Measurements from ENCODE around the gene JARID2. TPM values are rescaled to one million over a fixed set of nuclear protein-coding genes. Genes with fewer than 3 reads are reported as not detected.

Gene JARID2
- polyA plus RNA-seq, 1 experiment = 6.1 TPM

GRCh38 chr6:15444081-15444731 lies 198.3 kb downstream of the JARID2 start:
- ChIA-PET POLR2A (no interaction called here), CTCF (interaction anchor here (0.8 to 3.3 kb wide), 3 partner anchors 13 to 197 kb away, joined by 3 to 8 read pairs (median 4); no protein-coding TSS in a partner anchor)
- Histone ChIP-seq H3K27me3 (ENCODE audit: control insufficient read depth, insufficient read depth, low read length) (no peaks in the 10 kb centered on the region), H3K36me3 (ENCODE audit: control insufficient read depth, insufficient read depth, low read length) (no peaks in the 10 kb centered on the region), H3K4me3 (ENCODE audit: low read depth, low read length) (no peak overlapping the region)
- DNase-seq (ENCODE audit: low read depth) = no peak
- TF ChIP-seq, protein P1, sequence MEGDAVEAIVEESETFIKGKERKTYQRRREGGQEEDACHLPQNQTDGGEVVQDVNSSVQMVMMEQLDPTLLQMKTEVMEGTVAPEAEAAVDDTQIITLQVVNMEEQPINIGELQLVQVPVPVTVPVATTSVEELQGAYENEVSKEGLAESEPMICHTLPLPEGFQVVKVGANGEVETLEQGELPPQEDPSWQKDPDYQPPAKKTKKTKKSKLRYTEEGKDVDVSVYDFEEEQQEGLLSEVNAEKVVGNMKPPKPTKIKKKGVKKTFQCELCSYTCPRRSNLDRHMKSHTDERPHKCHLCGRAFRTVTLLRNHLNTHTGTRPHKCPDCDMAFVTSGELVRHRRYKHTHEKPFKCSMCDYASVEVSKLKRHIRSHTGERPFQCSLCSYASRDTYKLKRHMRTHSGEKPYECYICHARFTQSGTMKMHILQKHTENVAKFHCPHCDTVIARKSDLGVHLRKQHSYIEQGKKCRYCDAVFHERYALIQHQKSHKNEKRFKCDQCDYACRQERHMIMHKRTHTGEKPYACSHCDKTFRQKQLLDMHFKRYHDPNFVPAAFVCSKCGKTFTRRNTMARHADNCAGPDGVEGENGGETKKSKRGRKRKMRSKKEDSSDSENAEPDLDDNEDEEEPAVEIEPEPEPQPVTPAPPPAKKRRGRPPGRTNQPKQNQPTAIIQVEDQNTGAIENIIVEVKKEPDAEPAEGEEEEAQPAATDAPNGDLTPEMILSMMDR (IDR thresholded peaks at IDR 0.05; ENCODE audit: insufficient read depth, low read depth, low read length) = no peak

- Histone ChIP-seq H3K36me3 (ENCODE audit: control insufficient read depth, insufficient read depth, low read length) (no peaks in the 10 kb centered on the region), H3K4me3 (ENCODE audit: low read depth, low read length) (no peak overlapping the region), H3K27me3 (ENCODE audit: control insufficient read depth, insufficient read depth, low read length) (no peaks in the 10 kb centered on the region)
- CTCF ChIA-PET = interaction anchor here (0.8 to 3.3 kb wide), 4 partner anchors 13 to 197 kb away, joined by 3 to 8 read pairs (median 4); no protein-coding TSS in a partner anchor
- TF ChIP-seq, protein P1 (IDR thresholded peaks at IDR 0.05; ENCODE audit: insufficient read depth, low read depth, low read length) = no peak
- POLR2A ChIA-PET = no interaction called here
- no peak for DNase-seq (ENCODE audit: low read depth)
Observed at GRCh38 chr6:15444881-15445280, 199.0 kb downstream of the JARID2 start.

DNA sequence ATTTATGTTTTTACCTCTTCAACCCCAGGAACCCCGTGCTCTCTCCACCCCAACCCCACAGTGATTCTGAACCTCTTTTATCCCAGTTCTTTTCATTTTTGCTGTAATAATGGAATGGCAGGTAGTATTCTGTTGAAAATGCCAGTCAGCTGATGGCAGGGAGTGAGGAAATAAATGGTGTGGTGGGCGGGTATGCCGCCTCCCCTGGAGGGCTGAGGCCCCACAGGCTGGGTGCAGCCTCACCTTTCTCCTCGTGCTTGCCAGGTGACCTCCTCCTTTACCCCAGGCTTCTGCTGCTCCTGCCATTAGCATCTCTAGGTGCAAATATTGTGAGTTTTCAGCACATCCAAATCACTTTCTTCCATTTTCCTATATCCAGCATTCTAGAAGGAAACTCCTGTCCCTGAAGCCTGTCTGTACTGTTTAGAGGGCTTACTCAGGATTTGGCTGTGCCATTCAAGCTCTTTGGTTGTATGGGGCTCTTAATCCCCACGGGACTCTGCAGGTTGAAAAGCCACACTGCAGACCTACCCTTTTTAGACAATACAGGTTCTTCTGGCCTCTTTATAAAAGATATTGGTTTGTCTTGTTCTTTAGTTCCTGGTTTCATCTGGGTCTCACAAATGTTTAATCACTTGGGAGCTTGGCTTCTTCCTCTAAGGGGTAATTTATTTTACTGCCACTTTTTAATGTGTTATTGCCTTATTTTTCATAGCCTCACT lies 201.8 kb downstream of the JARID2 start:
- ChIA-PET CTCF (no interaction called here), POLR2A (no interaction called here)
- Histone ChIP-seq H3K27me3 (ENCODE audit: control insufficient read depth, insufficient read depth, low read length) (no peaks in the 10 kb centered on the region), H3K36me3 (ENCODE audit: control insufficient read depth, insufficient read depth, low read length) (no peaks in the 10 kb centered on the region), H3K4me3 (ENCODE audit: low read depth, low read length) (no peak overlapping the region)
- no peak for DNase-seq (ENCODE audit: low read depth)
- TF ChIP-seq, protein P1 (IDR thresholded peaks at IDR 0.05; ENCODE audit: insufficient read depth, low read depth, low read length) = no peak

GRCh38 chr6:15449011-15449410 lies 203.1 kb downstream of the JARID2 start:
- no peak for DNase-seq (ENCODE audit: low read depth)
- TF ChIP-seq, protein P1 (IDR thresholded peaks at IDR 0.05; ENCODE audit: insufficient read depth, low read depth, low read length) = no peak
- POLR2A ChIA-PET = no interaction called here
- Histone ChIP-seq H3K4me3 (ENCODE audit: low read depth, low read length) (no peak overlapping the region), H3K27me3 (ENCODE audit: control insufficient read depth, insufficient read depth, low read length) (no peaks in the 10 kb centered on the region), H3K36me3 (ENCODE audit: control insufficient read depth, insufficient read depth, low read length) (no peaks in the 10 kb centered on the region)
- CTCF ChIA-PET = interaction anchor here (0.7 kb wide), 1 partner anchor 28 kb away, joined by 3 read pairs; no protein-coding TSS in a partner anchor

- no peak for DNase-seq (ENCODE audit: low read depth)
- Histone ChIP-seq H3K27me3 (ENCODE audit: control insufficient read depth, insufficient read depth, low read length) (no peaks in the 10 kb centered on the region), H3K4me3 (ENCODE audit: low read depth, low read length) (no peak overlapping the region), H3K36me3 (ENCODE audit: control insufficient read depth, insufficient read depth, low read length) (no peaks in the 10 kb centered on the region)
- ChIA-PET CTCF (no interaction called here), POLR2A (no interaction called here)
- TF ChIP-seq, protein P1 (IDR thresholded peaks at IDR 0.05; ENCODE audit: insufficient read depth, low read depth, low read length) = no peak
Observed at GRCh38 chr6:15451738-15452137, 205.9 kb downstream of the JARID2 start.
